ENCODE data around the gene EIF4E2.

Gene EIF4E2

GRCh38 chr2:232610081-232610480, 59.6 kb downstream of the EIF4E2 start:
- Histone ChIP-seq H3K4me3 (ENCODE audit: insufficient read depth, low read length, poor library complexity, severe bottlenecking) (no peak overlapping the region), H3K9ac (ENCODE audit: low read length) (no peak overlapping the region), H3K79me2 (ENCODE audit: insufficient read depth, low read length) (no peaks in the 10 kb centered on the region), H3K9me2 (replicated peaks; ENCODE audit: insufficient read depth, low read length) (no peaks in the 10 kb centered on the region), H3K27me3 (ENCODE audit: low read length) (no peaks in the 10 kb centered on the region), H3K4me2 (ENCODE audit: low read depth, low read length, poor library complexity, severe bottlenecking) (no peak overlapping the region), H3K36me3 (ENCODE audit: low read length) (no peaks in the 10 kb centered on the region), H3F3A (ENCODE audit: insufficient read depth) (no peaks in the 10 kb centered on the region), H3K9me3 (ENCODE audit: insufficient read depth, low read length) (no peaks in the 10 kb centered on the region), H3K27ac (ENCODE audit: low read depth, low read length) (no peak overlapping the region), H2AFZ (ENCODE audit: low read depth, low read length, severe bottlenecking) (no peak overlapping the region), H4K20me1 (ENCODE audit: low read depth, low read length) (no peaks in the 10 kb centered on the region)
- TF ChIP-seq EZH2phosphoT487 (conservative IDR thresholded peaks at IDR 0.05; ENCODE audit: low read length) (no peak), CTCF (IDR thresholded peaks at IDR 0.05; ENCODE audit: insufficient read depth, low read length, poor library complexity, severe bottlenecking) (no peak)

GRCh38 chr2:232611061-232611460, 60.6 kb downstream of the EIF4E2 start:
- Histone ChIP-seq H3K9me3 (ENCODE audit: insufficient read depth, low read length) (no peaks in the 10 kb centered on the region), H3K9ac (ENCODE audit: low read length) (no peak overlapping the region), H3K4me2 (ENCODE audit: low read depth, low read length, poor library complexity, severe bottlenecking) (no peak overlapping the region), H3F3A (ENCODE audit: insufficient read depth) (no peaks in the 10 kb centered on the region), H3K36me3 (ENCODE audit: low read length) (no peaks in the 10 kb centered on the region), H4K20me1 (ENCODE audit: low read depth, low read length) (no peaks in the 10 kb centered on the region), H3K4me3 (ENCODE audit: insufficient read depth, low read length, poor library complexity, severe bottlenecking) (no peak overlapping the region), H3K79me2 (ENCODE audit: insufficient read depth, low read length) (no peaks in the 10 kb centered on the region), H3K27ac (ENCODE audit: low read depth, low read length) (no peak overlapping the region), H2AFZ (ENCODE audit: low read depth, low read length, severe bottlenecking) (no peak overlapping the region), H3K9me2 (replicated peaks; ENCODE audit: insufficient read depth, low read length) (no peaks in the 10 kb centered on the region), H3K27me3 (ENCODE audit: low read length) (no peaks in the 10 kb centered on the region)
- TF ChIP-seq EZH2phosphoT487 (conservative IDR thresholded peaks at IDR 0.05; ENCODE audit: low read length) (no peak), CTCF (IDR thresholded peaks at IDR 0.05; ENCODE audit: insufficient read depth, low read length, poor library complexity, severe bottlenecking) (no peak)

GRCh38 chr2:232611559-232612218, 61.2 kb downstream of the EIF4E2 start:
- no peak overlapping the region for H3K9ac ChIP-seq (ENCODE audit: low read length)
- no peak overlapping the region for H3K4me2 ChIP-seq (ENCODE audit: low read depth, low read length, poor library complexity, severe bottlenecking)
- H3K4me3 ChIP-seq (ENCODE audit: insufficient read depth, low read length, poor library complexity, severe bottlenecking): no peak overlapping the region
- no peak overlapping the region for H3K27ac ChIP-seq (ENCODE audit: low read depth, low read length)
- peak; percentile 81 for TF ChIP-seq CTCF (IDR thresholded peaks at IDR 0.05; ENCODE audit: insufficient read depth, low read length, poor library complexity, severe bottlenecking)
- TF ChIP-seq EZH2phosphoT487 (conservative IDR thresholded peaks at IDR 0.05; ENCODE audit: low read length): no peak
- H3K27me3 ChIP-seq (ENCODE audit: low read length): no peaks in the 10 kb centered on the region
- H3K79me2 ChIP-seq (ENCODE audit: insufficient read depth, low read length): no peaks in the 10 kb centered on the region
- H3K9me3 ChIP-seq (ENCODE audit: insufficient read depth, low read length): no peaks in the 10 kb centered on the region
- H4K20me1 ChIP-seq (ENCODE audit: low read depth, low read length): no peaks in the 10 kb centered on the region
- no peaks in the 10 kb centered on the region for H3F3A ChIP-seq (ENCODE audit: insufficient read depth)
- no peak overlapping the region for H2AFZ ChIP-seq (ENCODE audit: low read depth, low read length, severe bottlenecking)
- H3K36me3 ChIP-seq (ENCODE audit: low read length): no peaks in the 10 kb centered on the region
- no peaks in the 10 kb centered on the region for H3K9me2 ChIP-seq (replicated peaks; ENCODE audit: insufficient read depth, low read length)

Measured in SU-DHL-6 (cell line).